HEK293T (cell line): ENCODE measurements around the gene LILRA1.
"Not testable (repeated sequence)": the region's sequence is repeated elsewhere in the genome, so short reads cannot be mapped to it uniquely, and the experiment has no call there.

ENCODE experiments used
- CTCF ChIA-PET: fragments of 350-600 bp; formaldehyde crosslinking; extraction: SDS; loops from one replicate; lab custom pipeline; 2021; ENCODE audit warnings: antibody characterized with exemption, inconsistent platforms; lab: Yijun Ruan, JAX
- POLR2A ChIA-PET: fragments of 350-600 bp; formaldehyde crosslinking; extraction: SDS; loops from one replicate; lab custom pipeline; 2020; ENCODE audit warnings: antibody characterized with exemption, inconsistent platforms; lab: Yijun Ruan, JAX
- DNase-seq: peaks from one replicate; pipeline ENCODE4 v3.0.0; 2012; ENCODE audit warnings: mixed read lengths; ENCODE audit errors: extremely low spot score
- ARNT ChIP-seq: fragments of 450-650 bp; IDR thresholded peaks from 2 replicates; pipeline ENCODE4 v1.6.1; 2017; ENCODE audit warnings: mild to moderate bottlenecking
- BHLHE40 ChIP-seq: fragments of 450-650 bp; IDR thresholded peaks from 2 replicates; pipeline ENCODE4 v1.6.1; 2016; ENCODE audit warnings: mild to moderate bottlenecking, moderate library complexity, borderline replicate concordance
- CTBP1 ChIP-seq: fragments of 450-650 bp; IDR thresholded peaks from 2 replicates; pipeline ENCODE4 v1.6.1; 2016; ENCODE audit warnings: borderline replicate concordance
- ELF4 ChIP-seq: fragments of 450-650 bp; IDR thresholded peaks from 2 replicates; pipeline ENCODE4 v1.6.1; 2017; ENCODE audit warnings: antibody characterized with exemption
- FOXA1 ChIP-seq: fragments of 450-650 bp; IDR thresholded peaks from 2 replicates; pipeline ENCODE4 v1.6.1; 2016; ENCODE audit warnings: mild to moderate bottlenecking
- FOXK2 ChIP-seq: fragments of 450-650 bp; IDR thresholded peaks from 2 replicates; pipeline ENCODE4 v1.6.1; 2016; ENCODE audit warnings: mild to moderate bottlenecking
- FOXM1 ChIP-seq: fragments of 450-650 bp; IDR thresholded peaks from 2 replicates; pipeline ENCODE4 v1.6.1; 2017; ENCODE audit warnings: mild to moderate bottlenecking, borderline replicate concordance
- HDGF ChIP-seq: fragments of 450-650 bp; IDR thresholded peaks from 2 replicates; pipeline ENCODE4 v1.6.1; 2017; ENCODE audit warnings: antibody characterized with exemption, borderline replicate concordance
- L3MBTL2 ChIP-seq: fragments of 450-650 bp; conservative IDR thresholded peaks from 2 replicates; pipeline ENCODE4 v1.6.1; 2016; ENCODE audit warnings: mild to moderate bottlenecking
- LEF1 ChIP-seq: fragments of 450-650 bp; IDR thresholded peaks from 2 replicates; pipeline ENCODE4 v1.6.1; 2017; ENCODE audit warnings: mild to moderate bottlenecking, borderline replicate concordance
- NFRKB ChIP-seq: fragments of 450-650 bp; IDR thresholded peaks from 2 replicates; pipeline ENCODE4 v1.6.1; 2016; ENCODE audit warnings: mild to moderate bottlenecking, moderate library complexity
- PKNOX1 ChIP-seq: fragments of 450-650 bp; IDR thresholded peaks from 2 replicates; pipeline ENCODE4 v1.6.1; 2016
- SP1 ChIP-seq: fragments of 450-650 bp; IDR thresholded peaks from 2 replicates; pipeline ENCODE4 v1.6.1; 2017
- SUZ12 ChIP-seq: fragments of 450-650 bp; IDR thresholded peaks from 2 replicates; pipeline ENCODE4 v1.6.1; 2016; ENCODE audit warnings: mild to moderate bottlenecking
- TARDBP ChIP-seq: fragments of 450-650 bp; IDR thresholded peaks from 2 replicates; pipeline ENCODE4 v1.6.1; 2016
- ZNF384 ChIP-seq: fragments of 450-650 bp; IDR thresholded peaks from 2 replicates; pipeline ENCODE4 v1.6.1; 2016

LILRA1 gene

GRCh38 chr19:54622431-54622830 lies 29.0 kb downstream of the LILRA1 start:
- CTCF ChIA-PET = no interaction called here
- POLR2A ChIA-PET = no interaction called here
- TF ChIP-seq PKNOX1 = no peak
- no peak for TF ChIP-seq BHLHE40
- no peak for TF ChIP-seq ARNT
- no peak for TF ChIP-seq SUZ12
- no peak for TF ChIP-seq CTBP1
- TF ChIP-seq L3MBTL2 = no peak
- no peak for TF ChIP-seq FOXK2
- no peak for TF ChIP-seq TARDBP
- TF ChIP-seq FOXA1 = no peak
- no peak for TF ChIP-seq SP1
- DNase-seq = no peak

- POLR2A ChIA-PET, DNase-seq, CTCF ChIA-PET: not testable (repeated sequence)
Measured at GRCh38 chr19:54624234-54624633, 30.8 kb downstream of the LILRA1 start.

- DNase-seq, POLR2A ChIA-PET: not testable (repeated sequence)
Measured at GRCh38 chr19:54624934-54625730, 31.7 kb downstream of the LILRA1 start.

GRCh38 chr19:54626757-54627156 lies 33.3 kb downstream of the LILRA1 start:
- POLR2A ChIA-PET = no interaction called here
- no peak for TF ChIP-seq ELF4
- TF ChIP-seq LEF1 = no peak
- no peak for TF ChIP-seq TARDBP
- TF ChIP-seq CTBP1 = no peak
- TF ChIP-seq FOXA1 = no peak
- TF ChIP-seq NFRKB = no peak
- TF ChIP-seq FOXM1 = no peak
- no peak for TF ChIP-seq FOXK2
- TF ChIP-seq PKNOX1 = no peak
- no peak for DNase-seq
- CTCF ChIA-PET = no interaction called here

More at GRCh38 chr19:54624934-54625730, 31.7 kb downstream of the LILRA1 start:
- CTCF ChIA-PET = not testable (repeated sequence)

- CTCF ChIA-PET = not testable (repeated sequence)
Measured at GRCh38 chr19:54627912-54628311, 34.5 kb downstream of the LILRA1 start.

GRCh38 chr19:54630262-54630661 lies 36.8 kb downstream of the LILRA1 start, which contains the start of gene LILRB1:
LILRB1 (plus strand) TSS chr19:54630484; CDS start chr19:54631074, 590 bp downstream.
- DNase-seq, CTCF ChIA-PET, POLR2A ChIA-PET: not testable (repeated sequence)

More at GRCh38 chr19:54627912-54628311, 34.5 kb downstream of the LILRA1 start:
- POLR2A ChIA-PET, DNase-seq: not testable (repeated sequence)

- CTCF ChIA-PET = no interaction called here
- TF ChIP-seq FOXK2 (no peak), FOXM1 (no peak), BHLHE40 (no peak), CTBP1 (no peak), ARNT (no peak), SUZ12 (no peak), TARDBP (no peak), L3MBTL2 (no peak), PKNOX1 (no peak), SP1 (no peak), HDGF (no peak), NFRKB (no peak), ZNF384 (no peak), ELF4 (no peak), LEF1 (no peak), FOXA1 (no peak)
- no peak for DNase-seq
- POLR2A ChIA-PET = no interaction called here
Measured at GRCh38 chr19:54630782-54631181, 37.4 kb downstream of the LILRA1 start.

- DNase-seq, CTCF ChIA-PET, POLR2A ChIA-PET: not testable (repeated sequence)
Measured at GRCh38 chr19:54631489-54632337, 38.3 kb downstream of the LILRA1 start.

- DNase-seq, POLR2A ChIA-PET, CTCF ChIA-PET: not testable (repeated sequence)
Measured at GRCh38 chr19:54632517-54632916, 39.1 kb downstream of the LILRA1 start.
